SK-N-SH (cell line): ENCODE data around the gene BCL7C. TPM values are rescaled to one million over a fixed set of nuclear protein-coding genes. Genes with fewer than 3 reads are reported as not detected.

Experiments
- CTCF ChIA-PET: fragments of 300-600, 350-600 bp; formaldehyde crosslinking; extraction: SDS; loops from one replicate; lab custom pipeline; 2021; lab: Yijun Ruan, JAX
- POLR2A ChIA-PET: fragments of 350-600 bp; sonication (Branson Sonifier 250); formaldehyde crosslinking; extraction: SDS; loops from one replicate; lab custom pipeline; 2020; ENCODE audit warnings: antibody characterized with exemption, inconsistent platforms; lab: Yijun Ruan, JAX
- DNase-seq: peaks from one replicate; pipeline ENCODE4 v3.0.0; 2012
- H2AFZ ChIP-seq: fragments of 200-600 bp; sonication (generic); 2 replicates; pipeline ENCODE4 v1.8.1; 2016; ENCODE audit warnings: antibody characterized with exemption, mild to moderate bottlenecking, low read depth
- H3F3A ChIP-seq: fragments of 200-600 bp; sonication (generic); replicated peaks from 2 replicates; pipeline ENCODE3; 2016; ENCODE audit warnings: antibody characterized with exemption, mild to moderate bottlenecking; ENCODE audit not compliant: insufficient read depth
- H3K27ac ChIP-seq, 2 experiments: fragments of 200-500 bp in 1 of 2; fragments of 200-600 bp in 1 of 2; sonication (Bioruptor generic) in 1 of 2; sonication (generic), shearing (Covaris generic) in 1 of 2; 2 replicates each; pipeline versions ENCODE4 v1.5.1 to v1.6.1; 2014 to 2016; ENCODE audit warnings: low read depth in 2 of 2, inconsistent platforms in 1 of 2, low read length in 1 of 2, mild to moderate bottlenecking in 1 of 2, mixed read lengths in 1 of 2
- H3K27me3 ChIP-seq: fragments of 200-600 bp; sonication (generic), shearing (Covaris generic); 2 replicates; pipeline ENCODE4 v1.6.1; 2016; ENCODE audit warnings: mixed run types; ENCODE audit not compliant: insufficient read depth
- H3K36me3 ChIP-seq, 2 experiments: fragments of 200-500 bp in 1 of 2; fragments of 200-600 bp in 1 of 2; sonication (Bioruptor generic) in 1 of 2; sonication (generic) in 1 of 2; replicated peaks in 1 of 2; 2 replicates each; pipeline versions ENCODE3 to v1.5.1; 2014 to 2016; ENCODE audit warnings: low read length in 1 of 2, mild to moderate bottlenecking in 1 of 2; ENCODE audit not compliant: insufficient read depth in 2 of 2, control insufficient read depth in 1 of 2
- H3K4me1 ChIP-seq, 2 experiments: fragments of 200-500 bp in 1 of 2; fragments of 200-600 bp in 1 of 2; sonication (Bioruptor generic) in 1 of 2; sonication (generic), shearing (Covaris generic) in 1 of 2; 2 replicates each; pipeline versions ENCODE4 v1.5.1 to v1.6.1; 2014 to 2016; ENCODE audit warnings: low read depth in 1 of 2, low read length in 1 of 2, mixed run types in 1 of 2; ENCODE audit not compliant: insufficient read depth in 2 of 2, control insufficient read depth in 1 of 2
- H3K4me2 ChIP-seq: fragments of 200-600 bp; sonication (generic), shearing (Covaris generic); 2 replicates; pipeline ENCODE4 v1.6.1; 2017; ENCODE audit warnings: mixed run types
- H3K4me3 ChIP-seq, 2 experiments: fragments of 200-500 bp in 1 of 2; fragments of 200-600 bp in 1 of 2; sonication (Bioruptor generic) in 1 of 2; sonication (generic), shearing (Covaris generic) in 1 of 2; 2 replicates each; pipeline versions ENCODE4 v1.5.1 to v1.8.1; 2014 to 2016; ENCODE audit warnings: low read depth in 2 of 2, inconsistent platforms in 1 of 2, low read length in 1 of 2, mild to moderate bottlenecking in 1 of 2, mixed read lengths in 1 of 2, moderate library complexity in 1 of 2
- H3K79me2 ChIP-seq: fragments of 200-600 bp; sonication (generic); 2 replicates; pipeline ENCODE4 v1.8.1; 2017; ENCODE audit warnings: mild to moderate bottlenecking; ENCODE audit not compliant: insufficient read depth
- H3K9ac ChIP-seq: fragments of 200-600 bp; sonication (generic); 2 replicates; pipeline ENCODE4 v1.6.1; 2017; ENCODE audit warnings: mixed run types
- H3K9me2 ChIP-seq: fragments of 200-600 bp; sonication (generic); 2 replicates; pipeline ENCODE4 v1.6.1; 2017; ENCODE audit warnings: mixed run types
- H3K9me3 ChIP-seq: fragments of 200-600 bp; sonication (generic); 2 replicates; pipeline ENCODE4 v1.6.1; 2017; ENCODE audit warnings: mixed run types, mild to moderate bottlenecking, moderate library complexity
- H4K20me1 ChIP-seq: fragments of 200-600 bp; sonication (generic); 2 replicates; pipeline ENCODE4 v1.6.1; 2017; ENCODE audit warnings: mild to moderate bottlenecking, mixed run types; ENCODE audit not compliant: insufficient read depth
- CHD2 ChIP-seq: fragments of 150-350 bp; IDR thresholded peaks from 2 replicates; pipeline ENCODE4 v1.6.1; 2018; ENCODE audit warnings: low read length; ENCODE audit not compliant: partially characterized antibody
- ELF1 ChIP-seq: IDR thresholded peaks from 2 replicates; pipeline ENCODE4 v1.4.0; 2012
- EZH2phosphoT487 ChIP-seq: fragments of 200-600 bp; sonication (generic); IDR thresholded peaks from 2 replicates; pipeline ENCODE4 v1.6.1; 2017; ENCODE audit warnings: low read depth, mixed run types, mild to moderate bottlenecking, antibody characterized with exemption, moderate library complexity, borderline replicate concordance
- FOXM1 ChIP-seq: IDR thresholded peaks from 2 replicates; pipeline ENCODE4 v1.4.0; 2012; ENCODE audit warnings: low read depth, mild to moderate bottlenecking
- MXI1 ChIP-seq: IDR thresholded peaks from 2 replicates; pipeline ENCODE4 v1.6.1; 2012; ENCODE audit warnings: mild to moderate bottlenecking, low read depth, low read length, improper control_type of control experiment
- NFIC ChIP-seq: IDR thresholded peaks from 2 replicates; pipeline ENCODE4 v1.4.0; 2012; ENCODE audit warnings: borderline replicate concordance
- NRF1 ChIP-seq: IDR thresholded peaks from 2 replicates; pipeline ENCODE4 v1.6.1; 2012; ENCODE audit warnings: low read depth, mild to moderate bottlenecking, low read length
- RFX5 ChIP-seq: IDR thresholded peaks from 2 replicates; pipeline ENCODE4 v1.6.1; 2012; ENCODE audit warnings: mild to moderate bottlenecking, improper control_type of control experiment, low read length
- SIN3A ChIP-seq: IDR thresholded peaks from 2 replicates; pipeline ENCODE4 v1.6.1; 2012; ENCODE audit warnings: low read depth, mild to moderate bottlenecking, low read length, moderate library complexity, borderline replicate concordance
- SMC3 ChIP-seq: IDR thresholded peaks from 2 replicates; pipeline ENCODE4 v1.6.1; 2012; ENCODE audit warnings: low read depth, low read length, improper control_type of control experiment
- TAF1 ChIP-seq: IDR thresholded peaks from 2 replicates; pipeline ENCODE4 v1.6.1; 2012; ENCODE audit warnings: low read depth, mild to moderate bottlenecking, low read length, moderate library complexity, borderline replicate concordance
- TCF12 ChIP-seq: IDR thresholded peaks from 2 replicates; pipeline ENCODE4 v1.4.0; 2012
- TEAD4 ChIP-seq: IDR thresholded peaks from 2 replicates; pipeline ENCODE4 v1.4.0; 2012; ENCODE audit warnings: mild to moderate bottlenecking, borderline replicate concordance; ENCODE audit not compliant: insufficient read depth
- YY1 ChIP-seq: IDR thresholded peaks from 2 replicates; pipeline ENCODE4 v1.4.0; 2012; ENCODE audit warnings: low read depth, mild to moderate bottlenecking
- WGBS: methylation state at CpG from one replicate; pipeline ENCODE4 v1.1.6; 2017; ENCODE audit warnings: low lambda C conversion rate; 5-methylcytosine and 5-hydroxymethylcytosine counted together
- polyA plus RNA-seq, 3 experiments: library from polyadenylated mRNA; depleted of rRNA; stranded (reverse); fragments of >200 nt; gene quantifications; 2 replicates each; pipeline ENCODE4 v1.2.3, GENCODE V29; 2012
- TF ChIP-seq, protein P1 (sequence below): IDR thresholded peaks from 2 replicates; pipeline ENCODE4 v1.4.0; 2012; ENCODE audit warnings: low read depth
- TF ChIP-seq, protein P2 (sequence below): IDR thresholded peaks from 2 replicates; pipeline ENCODE4 v1.4.0; 2012; ENCODE audit warnings: low read depth, borderline replicate concordance
- TF ChIP-seq, protein P3 (sequence below): IDR thresholded peaks from 2 replicates; pipeline ENCODE4 v1.6.1; 2012; ENCODE audit warnings: mild to moderate bottlenecking, low read depth, low read length, moderate library complexity

BCL7C gene
- polyA plus RNA-seq, 1 of the 3 experiments (the other 2 are of a cell fraction), result 56.3 TPM

DNA sequence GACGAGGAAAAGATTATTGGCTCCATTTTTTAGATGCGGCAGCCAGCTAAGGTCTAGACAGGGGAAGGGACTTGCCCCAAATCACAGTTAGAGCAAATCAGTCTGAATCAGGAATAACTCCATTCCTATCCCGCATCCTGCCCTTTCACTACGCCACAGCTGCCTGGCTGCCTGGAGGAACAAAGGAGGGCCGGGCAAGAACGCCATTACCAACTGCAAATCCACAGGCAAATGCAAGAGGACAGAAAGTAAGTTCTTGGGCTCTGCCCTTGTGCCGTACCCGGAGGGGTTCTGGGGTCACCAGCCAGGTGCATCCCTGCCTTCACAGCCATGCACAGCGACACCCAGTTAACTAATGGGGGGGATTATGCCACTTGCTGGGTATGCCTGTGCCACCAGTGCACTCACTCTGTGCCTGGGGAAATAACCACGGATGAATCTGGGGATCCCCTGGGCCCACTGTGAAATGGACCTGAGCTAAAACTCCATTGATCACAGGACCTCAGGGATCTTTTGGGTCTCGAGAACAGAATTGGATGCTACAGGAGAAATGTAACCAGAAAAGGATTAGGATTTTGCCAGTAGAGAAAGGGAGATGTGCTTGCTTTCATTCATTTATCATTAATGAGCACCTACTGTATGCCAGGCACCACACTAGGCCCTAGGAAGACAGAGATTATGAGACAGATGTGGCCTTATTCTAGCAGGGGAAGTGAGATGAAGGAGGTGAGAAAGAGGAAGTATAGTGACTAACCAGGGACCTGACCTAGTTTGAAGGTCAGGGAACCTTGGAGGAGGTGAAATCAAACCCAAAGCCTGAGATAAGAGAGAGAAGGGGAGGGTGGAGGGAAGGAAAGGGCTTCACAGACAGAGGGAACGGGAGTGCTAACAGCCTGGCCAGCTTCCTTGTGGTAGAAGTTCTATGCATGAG, 17.7 kb downstream of the BCL7C start:
- peaks cover 54% of the 10 kb centered on the region for H3K79me2 ChIP-seq
- H3K4me3 ChIP-seq, result peak overlapping the region; percentile 75 to 94
- peak overlapping the region; percentile 83 to 92 for H3K27ac ChIP-seq
- H3K4me1 ChIP-seq, result peaks cover 6 to 7% of the 10 kb centered on the region in 2 experiments; a peak in 2 of 4 replicates
- WGBS, result 15% methylated on average over 12 of the region's 12 CpGs
- peak overlapping the region; percentile 92 for H3K9ac ChIP-seq
- ChIA-PET CTCF (interaction anchor here (0.7 to 2.0 kb wide), 11 partner anchors 11 to 89 kb away, joined by 3 to 8 read pairs (median 4); partner anchors contain the start of genes BCL7C and ZNF629), POLR2A (interaction anchor here (0.9 to 2.1 kb wide), 9 partner anchors 13 to 128 kb away, joined by 3 to 30 read pairs (median 5); partner anchors contain the start of genes FBXL19, PHKG2 and ZNF629)
- H2AFZ ChIP-seq, result peak overlapping the region; percentile 91
- peaks cover 7 to 16% of the 10 kb centered on the region in 2 experiments for H3K36me3 ChIP-seq
- H3K4me2 ChIP-seq, result peak overlapping the region; percentile 91
- no peaks in the 10 kb centered on the region for H4K20me1 ChIP-seq
- H3K9me2 ChIP-seq, result no peaks in the 10 kb centered on the region
- H3F3A ChIP-seq, result peaks cover 2% of the 10 kb centered on the region
- TF ChIP-seq, protein P1, sequence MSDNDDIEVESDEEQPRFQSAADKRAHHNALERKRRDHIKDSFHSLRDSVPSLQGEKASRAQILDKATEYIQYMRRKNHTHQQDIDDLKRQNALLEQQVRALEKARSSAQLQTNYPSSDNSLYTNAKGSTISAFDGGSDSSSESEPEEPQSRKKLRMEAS, result no peak
- peak; percentile 28; the same call in 1 of the 2 replicates for TF ChIP-seq YY1
- peak; percentile 55 for DNase-seq
- no peaks in the 10 kb centered on the region for H3K9me3 ChIP-seq
- no peaks in the 10 kb centered on the region for H3K27me3 ChIP-seq

DNA sequence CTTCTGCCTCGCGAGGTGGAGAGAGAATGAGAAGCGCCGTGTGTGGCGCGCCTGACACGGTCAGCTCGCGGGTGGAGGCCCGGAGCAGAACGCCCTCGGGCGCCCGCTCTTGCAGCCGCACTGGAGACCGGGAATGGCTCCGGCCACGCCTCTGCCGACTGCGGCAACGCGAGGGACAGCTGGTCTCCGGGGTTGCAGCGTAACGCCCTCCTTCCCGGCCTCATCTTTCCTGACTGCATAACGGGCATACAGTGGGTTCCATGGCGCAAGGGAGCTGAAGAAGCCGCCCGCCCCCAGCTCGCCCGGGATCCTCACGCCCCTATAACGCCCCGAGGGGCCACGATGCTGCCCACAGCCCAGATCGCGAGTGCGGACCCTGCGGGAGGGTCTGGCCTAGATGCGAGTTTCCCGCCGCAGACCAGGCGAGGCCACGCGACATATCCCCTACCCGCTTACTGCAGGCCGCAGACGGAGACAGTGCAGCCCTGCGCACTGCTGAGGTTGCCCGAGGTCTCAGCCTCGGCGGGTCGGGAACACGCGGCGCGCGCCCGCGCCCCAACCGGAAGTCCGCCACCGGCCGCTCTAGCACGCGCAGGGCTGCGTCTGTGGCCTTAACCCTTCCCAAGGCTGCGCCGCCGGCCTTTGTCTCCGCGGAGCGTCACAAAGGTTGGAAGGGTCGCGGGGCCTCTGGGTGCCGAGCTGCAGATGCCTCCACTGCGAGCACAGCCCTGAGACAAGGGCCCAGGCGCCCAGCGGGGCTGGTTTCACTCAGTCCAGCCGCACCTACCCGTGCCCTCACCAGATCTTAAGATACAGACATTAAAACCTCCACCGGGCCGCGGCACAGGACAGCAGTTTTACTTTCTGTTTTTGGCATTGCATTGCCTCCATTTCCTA, 18.8 kb downstream of the BCL7C start:
- peak overlapping the region; percentile 92 for H3K9ac ChIP-seq
- ChIA-PET POLR2A (interaction anchor here (0.8 to 2.1 kb wide), 17 partner anchors 14 to 127 kb away, joined by 3 to 30 read pairs (median 4); partner anchors contain the start of genes FBXL19, PHKG2 and ZNF629), CTCF (interaction anchor here (1.2 to 2.7 kb wide), 11 partner anchors 17 to 88 kb away, joined by 3 to 14 read pairs (median 4); partner anchors contain the start of genes BCL7C, CTF1 and ZNF629)
- H3K9me2 ChIP-seq, result no peaks in the 10 kb centered on the region
- H4K20me1 ChIP-seq, result no peaks in the 10 kb centered on the region
- peak overlapping the region; percentile 75 to 94 for H3K4me3 ChIP-seq
- H3K27ac ChIP-seq, result peak overlapping the region; percentile 83 to 92
- H3F3A ChIP-seq, result peaks cover 2% of the 10 kb centered on the region
- H3K36me3 ChIP-seq, result peaks cover 7 to 14% of the 10 kb centered on the region in 2 experiments
- H3K27me3 ChIP-seq, result no peaks in the 10 kb centered on the region
- H3K79me2 ChIP-seq, result peaks cover 47% of the 10 kb centered on the region
- peak overlapping the region; percentile 91 for H2AFZ ChIP-seq
- H3K4me1 ChIP-seq, result peaks cover 6 to 7% of the 10 kb centered on the region in 2 experiments; a peak in 2 of 4 replicates
- no peaks in the 10 kb centered on the region for H3K9me3 ChIP-seq
- H3K4me2 ChIP-seq, result peak overlapping the region; percentile 91
- peak; percentile 93 for DNase-seq
- 0% methylated on average over 11 of the region's 85 CpGs for WGBS
- TF ChIP-seq SIN3A, result peak; percentile 93
- TF ChIP-seq TCF12, result no peak
- peak; percentile 83 for TF ChIP-seq ELF1
- peak; percentile 97 for TF ChIP-seq TAF1
- TF ChIP-seq NFIC, result no peak; the same call in 1 of the 2 replicates
- no peak for TF ChIP-seq FOXM1
- no peak; the same call in 1 of the 2 replicates for TF ChIP-seq SMC3
- TF ChIP-seq, protein P2, sequence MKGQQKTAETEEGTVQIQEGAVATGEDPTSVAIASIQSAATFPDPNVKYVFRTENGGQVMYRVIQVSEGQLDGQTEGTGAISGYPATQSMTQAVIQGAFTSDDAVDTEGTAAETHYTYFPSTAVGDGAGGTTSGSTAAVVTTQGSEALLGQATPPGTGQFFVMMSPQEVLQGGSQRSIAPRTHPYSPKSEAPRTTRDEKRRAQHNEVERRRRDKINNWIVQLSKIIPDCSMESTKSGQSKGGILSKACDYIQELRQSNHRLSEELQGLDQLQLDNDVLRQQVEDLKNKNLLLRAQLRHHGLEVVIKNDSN, result no peak
- TF ChIP-seq CHD2, result peak; percentile 81
- no peak for TF ChIP-seq RFX5
- no peak for TF ChIP-seq EZH2phosphoT487
- TF ChIP-seq YY1, result no peak; the same call in 1 of the 2 replicates
- TF ChIP-seq NRF1, result peak; percentile 60
- TF ChIP-seq MXI1, result peak; percentile 65; the same call in 1 of the 2 replicates
- TF ChIP-seq TEAD4, result peak; percentile 18; the same call in 1 of the 2 replicates
- TF ChIP-seq, protein P1, result peak; percentile 97
- TF ChIP-seq, protein P3, sequence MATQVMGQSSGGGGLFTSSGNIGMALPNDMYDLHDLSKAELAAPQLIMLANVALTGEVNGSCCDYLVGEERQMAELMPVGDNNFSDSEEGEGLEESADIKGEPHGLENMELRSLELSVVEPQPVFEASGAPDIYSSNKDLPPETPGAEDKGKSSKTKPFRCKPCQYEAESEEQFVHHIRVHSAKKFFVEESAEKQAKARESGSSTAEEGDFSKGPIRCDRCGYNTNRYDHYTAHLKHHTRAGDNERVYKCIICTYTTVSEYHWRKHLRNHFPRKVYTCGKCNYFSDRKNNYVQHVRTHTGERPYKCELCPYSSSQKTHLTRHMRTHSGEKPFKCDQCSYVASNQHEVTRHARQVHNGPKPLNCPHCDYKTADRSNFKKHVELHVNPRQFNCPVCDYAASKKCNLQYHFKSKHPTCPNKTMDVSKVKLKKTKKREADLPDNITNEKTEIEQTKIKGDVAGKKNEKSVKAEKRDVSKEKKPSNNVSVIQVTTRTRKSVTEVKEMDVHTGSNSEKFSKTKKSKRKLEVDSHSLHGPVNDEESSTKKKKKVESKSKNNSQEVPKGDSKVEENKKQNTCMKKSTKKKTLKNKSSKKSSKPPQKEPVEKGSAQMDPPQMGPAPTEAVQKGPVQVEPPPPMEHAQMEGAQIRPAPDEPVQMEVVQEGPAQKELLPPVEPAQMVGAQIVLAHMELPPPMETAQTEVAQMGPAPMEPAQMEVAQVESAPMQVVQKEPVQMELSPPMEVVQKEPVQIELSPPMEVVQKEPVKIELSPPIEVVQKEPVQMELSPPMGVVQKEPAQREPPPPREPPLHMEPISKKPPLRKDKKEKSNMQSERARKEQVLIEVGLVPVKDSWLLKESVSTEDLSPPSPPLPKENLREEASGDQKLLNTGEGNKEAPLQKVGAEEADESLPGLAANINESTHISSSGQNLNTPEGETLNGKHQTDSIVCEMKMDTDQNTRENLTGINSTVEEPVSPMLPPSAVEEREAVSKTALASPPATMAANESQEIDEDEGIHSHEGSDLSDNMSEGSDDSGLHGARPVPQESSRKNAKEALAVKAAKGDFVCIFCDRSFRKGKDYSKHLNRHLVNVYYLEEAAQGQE, result peak; percentile 29; the same call in 1 of the 2 replicates
